ENCODE measurements around the gene PLAAT3. TPM values are rescaled to one million over a fixed set of nuclear protein-coding genes. Genes with fewer than 3 reads are reported as not detected.

Gene PLAAT3
- total RNA-seq, 4 donors from 2014 or later = 278 to 514 (median 407) TPM

- TF ChIP-seq CTCF (IDR thresholded peaks at IDR 0.05; ENCODE audit: low read depth) = no peak
These were observed 62.4 kb downstream of the PLAAT3 start for GRCh38 chr11:63551889-63552266.

- TF ChIP-seq CTCF (IDR thresholded peaks at IDR 0.05; ENCODE audit: low read depth) = no peak
These were observed 62.9 kb downstream of the PLAAT3 start for GRCh38 chr11:63551091-63551888.

- no peak for TF ChIP-seq CTCF (IDR thresholded peaks at IDR 0.05; ENCODE audit: low read depth)
These were observed 64.8 kb downstream of the PLAAT3 start for GRCh38 chr11:63549411-63549810.

- TF ChIP-seq CTCF (IDR thresholded peaks at IDR 0.05; ENCODE audit: low read depth) = no peak
These were observed 66.1 kb downstream of the PLAAT3 start for GRCh38 chr11:63548178-63548577.

GRCh38 chr11:63547061-63547460 is 67.2 kb downstream of the PLAAT3 start:
- no peak for TF ChIP-seq CTCF (IDR thresholded peaks at IDR 0.05; ENCODE audit: low read depth)

GRCh38 chr11:63543711-63544110 is 70.5 kb downstream of the PLAAT3 start:
- no peak for TF ChIP-seq CTCF (IDR thresholded peaks at IDR 0.05; ENCODE audit: low read depth)

- no peak for TF ChIP-seq CTCF (IDR thresholded peaks at IDR 0.05; ENCODE audit: low read depth)
These were observed 76.7 kb downstream of the PLAAT3 start for GRCh38 chr11:63537293-63538101.

All from subcutaneous adipose tissue (tissue), 4 donors.